OCI-LY1 (cell line): ENCODE data around the gene PPP1R12B.

Experiments used
- EZH2 ChIP-seq: fragments of 200-600 bp; sonication (generic), shearing (Covaris generic); IDR thresholded peaks from 2 replicates; pipeline ENCODE4 v1.8.0; 2017; ENCODE audit warnings: borderline replicate concordance, mixed run types, mild to moderate bottlenecking, antibody characterized with exemption, low read length, moderate library complexity, mixed read lengths
- TF ChIP-seq, protein P1 (sequence below): fragments of 200-600 bp; sonication (generic), shearing (Covaris generic); IDR thresholded peaks from 2 replicates; pipeline ENCODE4 v1.5.1; 2017; ENCODE audit warnings: mild to moderate bottlenecking, antibody characterized with exemption, low read length, moderate library complexity, mixed read lengths

DNA sequence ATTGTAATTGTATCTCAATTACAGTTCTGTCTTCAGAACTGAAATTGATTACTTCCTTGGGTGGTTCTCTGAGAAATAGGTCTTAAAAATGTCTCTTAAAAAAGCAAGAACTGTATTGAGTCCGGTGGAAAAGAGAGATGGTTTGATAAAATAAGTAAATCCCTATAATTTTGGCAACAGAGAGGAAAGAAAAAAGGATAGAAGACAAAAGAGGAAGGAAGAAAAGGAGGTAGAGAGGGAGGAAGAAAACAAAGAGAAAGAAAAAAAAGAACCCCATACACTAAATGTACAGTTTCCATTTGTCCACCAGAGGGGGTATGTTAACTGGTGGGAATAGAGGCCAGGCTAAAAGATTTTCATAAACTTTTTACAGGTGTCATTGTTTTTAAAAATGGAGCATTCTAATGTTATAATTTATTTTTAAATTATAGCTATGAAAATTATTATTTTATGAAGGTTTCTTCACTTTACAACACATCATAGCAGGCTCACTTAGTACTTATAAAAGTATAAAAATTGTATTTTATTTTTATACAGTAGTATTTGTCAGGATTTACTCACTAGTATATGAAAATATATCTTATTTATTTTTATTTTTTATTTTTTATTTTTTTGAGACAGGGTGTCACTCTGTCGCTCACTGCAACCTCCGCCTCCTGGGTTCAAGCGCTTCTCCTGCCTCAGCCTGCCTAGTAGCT is 4.7 kb upstream of the PPP1R12B start:
- TF ChIP-seq, protein P1, sequence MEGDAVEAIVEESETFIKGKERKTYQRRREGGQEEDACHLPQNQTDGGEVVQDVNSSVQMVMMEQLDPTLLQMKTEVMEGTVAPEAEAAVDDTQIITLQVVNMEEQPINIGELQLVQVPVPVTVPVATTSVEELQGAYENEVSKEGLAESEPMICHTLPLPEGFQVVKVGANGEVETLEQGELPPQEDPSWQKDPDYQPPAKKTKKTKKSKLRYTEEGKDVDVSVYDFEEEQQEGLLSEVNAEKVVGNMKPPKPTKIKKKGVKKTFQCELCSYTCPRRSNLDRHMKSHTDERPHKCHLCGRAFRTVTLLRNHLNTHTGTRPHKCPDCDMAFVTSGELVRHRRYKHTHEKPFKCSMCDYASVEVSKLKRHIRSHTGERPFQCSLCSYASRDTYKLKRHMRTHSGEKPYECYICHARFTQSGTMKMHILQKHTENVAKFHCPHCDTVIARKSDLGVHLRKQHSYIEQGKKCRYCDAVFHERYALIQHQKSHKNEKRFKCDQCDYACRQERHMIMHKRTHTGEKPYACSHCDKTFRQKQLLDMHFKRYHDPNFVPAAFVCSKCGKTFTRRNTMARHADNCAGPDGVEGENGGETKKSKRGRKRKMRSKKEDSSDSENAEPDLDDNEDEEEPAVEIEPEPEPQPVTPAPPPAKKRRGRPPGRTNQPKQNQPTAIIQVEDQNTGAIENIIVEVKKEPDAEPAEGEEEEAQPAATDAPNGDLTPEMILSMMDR, result peak; percentile 75
- TF ChIP-seq EZH2, result no peak
